Astrocyte of the hippocampus (primary cell): ENCODE data around the gene TCF19.

ENCODE experiments used
- DNase-seq: peaks from one replicate; pipeline ENCODE4 v3.0.0; 2011; ENCODE audit warnings: low read depth, low spot score

Gene TCF19

DNA sequence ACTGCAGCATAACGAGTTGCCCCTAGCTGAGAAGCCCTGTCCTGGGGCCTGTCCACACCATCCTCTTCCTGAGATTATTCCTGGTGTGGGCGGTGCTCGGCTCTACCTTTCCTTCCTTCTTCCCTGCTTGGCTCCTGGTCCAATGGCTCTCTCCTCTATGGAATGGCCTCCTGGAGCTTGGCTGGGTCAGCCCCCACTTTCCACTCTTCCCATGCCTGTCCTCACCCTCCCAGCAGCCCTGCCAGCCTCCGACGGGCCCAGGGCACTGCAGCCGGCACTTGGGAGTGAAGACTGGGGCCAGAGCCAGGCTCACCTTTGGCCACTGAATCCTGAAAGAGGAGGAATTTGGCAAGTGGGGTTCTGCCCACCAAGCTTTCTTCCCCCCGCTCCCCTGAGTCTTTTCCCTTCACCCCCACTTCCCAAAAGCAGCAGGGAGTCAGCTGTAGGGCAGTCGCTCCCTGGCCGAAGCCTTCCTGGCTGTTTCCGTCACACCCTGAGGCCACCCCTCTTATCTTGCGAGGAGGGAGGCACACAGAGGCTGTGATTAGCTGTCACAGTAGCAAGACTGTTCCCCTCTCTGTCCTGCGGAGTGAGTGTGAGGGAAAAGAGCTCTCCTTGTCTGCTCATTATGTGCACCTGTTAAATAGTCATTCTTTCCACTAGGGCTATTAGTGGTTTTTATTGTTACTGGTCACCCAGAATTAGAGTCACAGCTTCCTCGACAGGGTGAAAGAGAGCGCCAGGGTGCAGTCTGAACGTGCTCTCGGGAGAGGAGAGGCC, 31.8 kb upstream of the TCF19 start:
- DNase-seq, result no peak

DNA sequence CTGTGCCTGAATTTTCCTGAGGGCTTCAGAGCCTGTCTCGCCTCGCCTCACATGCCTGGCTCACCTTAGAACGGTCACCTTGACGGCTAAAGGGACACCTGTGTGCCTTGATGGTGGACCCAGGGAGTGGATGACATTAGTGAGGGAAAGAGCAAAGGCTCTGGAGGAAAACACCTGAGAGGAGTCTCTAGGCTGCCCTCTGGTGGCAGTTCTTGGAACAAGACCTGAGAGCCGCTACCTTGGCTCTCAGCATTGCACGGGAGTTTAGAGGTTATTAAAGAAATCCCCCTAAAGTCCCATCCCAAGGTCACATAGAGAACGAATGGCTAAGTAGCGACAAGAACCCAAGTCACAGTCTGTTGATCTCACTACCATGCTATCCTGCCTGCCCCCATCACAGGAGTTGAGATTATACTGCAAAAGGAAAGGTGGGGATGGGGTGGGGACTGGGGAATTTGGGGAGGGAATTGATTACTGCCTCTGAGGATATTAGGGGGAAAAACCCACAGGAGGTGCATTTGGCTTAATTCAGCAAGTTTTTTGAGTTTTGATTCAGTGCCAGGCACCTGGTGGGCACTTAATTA, 30.2 kb upstream of the TCF19 start:
- peak; percentile 72 for DNase-seq

DNA sequence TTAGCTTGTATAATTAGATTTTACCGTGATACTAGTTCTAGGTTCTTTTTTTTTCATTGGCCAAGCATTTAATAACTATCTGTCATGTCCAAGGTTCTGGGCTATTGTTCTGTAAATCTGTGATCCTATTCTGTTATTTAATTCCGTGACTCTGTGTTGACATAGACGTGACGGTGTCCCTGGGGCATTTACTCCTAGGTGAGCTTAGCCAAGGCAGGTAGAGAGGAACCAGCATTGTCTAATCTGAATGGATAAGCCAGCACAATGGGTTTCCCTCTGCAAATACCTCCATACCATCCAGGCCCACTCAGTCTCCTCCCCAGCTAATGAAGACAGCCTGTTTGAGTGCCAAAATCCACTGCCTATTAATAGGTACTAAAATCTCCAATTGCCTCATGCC, 29.3 kb upstream of the TCF19 start:
- no peak for DNase-seq

DNA sequence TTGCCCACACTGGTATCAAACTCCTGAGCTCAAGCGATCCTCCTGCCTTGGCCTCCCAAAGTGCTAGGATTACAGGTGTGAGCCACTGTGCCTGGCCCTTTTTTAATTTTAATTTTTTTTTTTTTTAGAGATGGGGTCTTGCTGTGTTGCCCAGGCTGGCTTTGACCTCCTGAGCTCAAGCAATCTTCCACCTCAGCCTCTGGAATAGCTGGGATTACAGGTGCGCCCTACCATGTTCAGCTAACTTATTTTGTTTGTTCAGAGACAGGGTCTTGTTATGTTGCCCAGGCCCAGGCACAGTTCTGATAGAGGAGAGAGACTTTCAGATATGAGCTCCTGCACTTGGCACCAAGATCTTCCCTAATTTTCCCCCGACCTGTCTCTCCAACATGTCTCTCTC, 27.6 kb upstream of the TCF19 start:
- no peak for DNase-seq

DNA sequence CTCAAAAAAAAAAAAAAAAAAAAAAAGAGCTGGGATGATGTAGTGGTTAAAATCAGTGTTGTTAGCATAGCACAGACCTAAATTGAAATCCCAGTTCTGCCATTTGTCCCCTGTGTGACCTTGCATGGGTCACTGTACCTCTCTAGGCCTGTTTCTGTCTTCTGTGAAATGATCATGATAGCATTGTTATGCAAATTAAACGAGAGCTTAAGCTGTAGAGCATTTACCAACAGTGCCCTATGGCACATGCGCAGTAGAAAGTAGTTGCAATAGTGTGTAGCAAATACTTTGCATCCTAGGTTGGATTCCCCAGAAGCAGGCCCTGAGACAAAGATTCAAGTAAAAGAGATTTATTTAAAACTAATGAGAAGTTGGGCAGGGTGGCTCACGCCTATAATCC, 26.8 kb upstream of the TCF19 start:
- no peak for DNase-seq

DNA sequence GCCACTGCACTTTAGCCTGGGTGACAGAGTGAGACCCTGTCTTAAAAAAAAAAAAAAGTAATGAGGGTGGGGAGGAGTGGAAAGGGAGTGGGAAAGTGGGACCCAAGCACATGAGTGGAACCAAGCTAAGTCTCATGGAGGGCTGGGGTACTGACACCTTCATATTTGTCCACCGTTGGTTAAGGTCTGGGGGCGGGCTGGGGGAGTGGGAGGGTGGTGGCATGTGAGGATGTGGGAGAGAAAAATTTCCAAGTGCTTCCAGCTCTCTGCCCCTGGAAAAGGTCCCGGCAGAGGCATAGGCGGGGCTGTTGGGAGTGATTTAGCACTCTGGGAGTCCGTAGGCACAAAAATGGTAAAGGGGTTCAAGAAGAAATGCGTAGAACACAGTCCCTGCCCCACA, 25.6 kb upstream of the TCF19 start:
- DNase-seq, result no peak

DNA sequence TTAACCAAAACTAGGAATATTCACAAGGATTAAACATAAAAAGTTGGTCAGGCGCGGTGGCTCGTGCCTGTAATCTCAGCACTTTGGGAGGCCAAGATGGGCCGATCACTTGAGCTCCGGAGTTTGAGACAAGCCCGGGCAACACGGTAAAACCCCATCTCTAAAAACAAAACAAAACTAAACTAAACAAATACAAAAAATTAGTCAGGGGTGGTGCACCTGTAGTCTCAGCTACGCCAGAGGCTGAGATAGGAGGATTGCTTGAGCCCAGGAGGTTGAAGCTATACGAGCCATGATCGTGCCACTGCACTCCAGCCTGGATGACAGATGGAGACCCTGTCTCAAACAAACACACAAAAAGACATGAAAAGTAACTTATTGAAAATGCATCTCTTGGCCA, 22.7 kb upstream of the TCF19 start:
- DNase-seq, result no peak

DNA sequence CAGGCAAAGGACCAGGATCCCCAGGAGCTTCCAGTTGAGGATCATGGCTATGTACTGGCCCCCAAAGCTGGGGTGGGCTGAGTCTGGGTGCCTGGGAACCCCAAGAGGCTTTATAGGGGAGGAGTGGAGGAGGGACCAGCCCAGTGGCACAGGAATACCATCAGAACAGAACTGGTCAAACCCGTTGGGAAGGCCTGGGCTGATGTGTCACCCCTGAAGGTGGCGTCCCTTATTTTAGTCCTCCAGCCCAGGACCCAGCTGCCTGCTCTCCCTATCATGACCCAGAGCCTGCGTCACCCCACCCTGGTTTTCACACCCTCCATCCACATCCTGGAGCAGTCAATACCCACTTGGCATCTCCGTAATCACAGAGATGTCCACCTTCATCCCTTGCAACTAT, 19.4 kb upstream of the TCF19 start, which contains the start of gene PSORS1C2:
Gene PSORS1C2, minus strand, starts transcription at position 85 of the 400 bp plus-strand sequence. Its CDS starts 40 bp downstream, at position 45.
- no peak for DNase-seq

DNA sequence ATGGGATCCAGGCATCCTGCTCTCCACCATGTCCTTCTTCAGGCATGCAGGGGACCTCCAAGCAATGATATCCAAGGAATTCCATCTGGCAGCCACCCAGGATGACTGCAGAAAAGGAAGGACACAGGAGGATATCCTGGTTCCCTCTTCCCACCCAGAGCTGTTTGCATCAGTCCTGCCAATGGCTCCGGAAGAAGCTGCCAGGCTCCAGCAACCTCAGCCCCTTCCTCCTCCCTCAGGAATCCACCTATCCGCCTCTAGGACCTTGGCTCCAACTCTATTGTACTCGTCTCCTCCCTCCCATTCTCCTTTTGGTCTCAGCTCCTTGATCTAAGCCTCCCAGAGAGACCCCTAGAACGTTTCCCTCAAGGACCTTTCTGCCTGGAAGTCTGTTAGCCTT, 18.8 kb upstream of the TCF19 start:
- DNase-seq, result peak; percentile 42

DNA sequence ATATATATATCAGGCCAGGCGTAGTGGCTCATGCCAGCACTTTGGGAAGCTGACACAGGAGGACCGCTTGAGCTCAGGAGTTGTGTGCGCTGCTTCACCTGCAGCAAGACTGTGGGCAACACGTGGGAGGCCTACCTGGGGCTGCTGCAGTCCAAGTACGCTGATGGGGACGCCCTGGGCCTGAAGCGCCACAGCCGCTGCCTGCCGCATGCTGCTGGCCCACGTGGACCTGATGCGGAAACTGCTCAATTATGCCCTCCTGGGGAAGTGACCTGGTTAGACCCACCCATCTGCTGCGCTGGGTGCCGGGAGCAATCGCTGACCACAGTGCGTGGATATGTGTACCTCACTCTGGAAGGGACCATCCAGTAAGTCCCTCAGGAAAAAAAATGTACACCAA, 17.7 kb upstream of the TCF19 start:
- no peak for DNase-seq

DNA sequence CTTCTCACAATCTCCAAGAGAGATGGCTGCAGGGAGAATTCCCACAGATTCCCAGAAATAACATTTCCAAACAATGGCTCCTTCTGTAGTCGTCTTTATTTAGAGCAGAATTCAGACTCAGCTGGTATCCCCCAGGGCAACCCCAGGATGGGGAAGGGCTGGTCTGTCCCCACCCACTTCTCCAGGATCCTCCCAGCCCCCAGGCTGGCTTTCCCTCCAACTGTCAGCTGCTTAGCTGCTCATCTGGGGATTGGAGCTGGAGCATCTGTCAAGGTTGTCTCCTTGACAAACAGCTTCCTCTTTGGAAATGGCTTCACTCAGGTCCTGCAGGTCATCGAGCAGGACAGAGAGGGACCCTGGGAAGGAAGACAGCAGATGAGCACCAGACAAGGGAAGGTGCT, 16.0 kb upstream of the TCF19 start:
- no peak for DNase-seq

DNA sequence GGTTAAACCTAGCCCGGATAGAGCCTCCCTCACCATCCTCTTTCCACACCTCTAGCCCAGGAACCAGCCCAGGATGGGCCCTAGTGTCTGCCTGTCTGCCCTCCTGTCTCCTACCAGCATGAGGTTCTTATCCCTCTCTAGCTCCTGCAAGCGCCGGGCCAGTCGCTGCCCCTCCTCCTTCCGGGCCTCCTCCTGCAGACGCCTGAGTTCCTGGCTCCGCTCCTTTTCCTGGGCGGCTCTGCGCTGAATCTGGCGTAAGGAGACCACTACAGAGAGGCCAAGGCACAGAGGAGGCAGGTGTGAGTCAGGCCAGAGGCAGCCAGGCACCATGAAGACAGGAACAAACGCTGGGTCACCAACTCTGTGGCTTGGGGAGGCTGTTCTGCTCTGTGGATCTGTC, 15.2 kb upstream of the TCF19 start:
- DNase-seq, result peak; percentile 90

DNA sequence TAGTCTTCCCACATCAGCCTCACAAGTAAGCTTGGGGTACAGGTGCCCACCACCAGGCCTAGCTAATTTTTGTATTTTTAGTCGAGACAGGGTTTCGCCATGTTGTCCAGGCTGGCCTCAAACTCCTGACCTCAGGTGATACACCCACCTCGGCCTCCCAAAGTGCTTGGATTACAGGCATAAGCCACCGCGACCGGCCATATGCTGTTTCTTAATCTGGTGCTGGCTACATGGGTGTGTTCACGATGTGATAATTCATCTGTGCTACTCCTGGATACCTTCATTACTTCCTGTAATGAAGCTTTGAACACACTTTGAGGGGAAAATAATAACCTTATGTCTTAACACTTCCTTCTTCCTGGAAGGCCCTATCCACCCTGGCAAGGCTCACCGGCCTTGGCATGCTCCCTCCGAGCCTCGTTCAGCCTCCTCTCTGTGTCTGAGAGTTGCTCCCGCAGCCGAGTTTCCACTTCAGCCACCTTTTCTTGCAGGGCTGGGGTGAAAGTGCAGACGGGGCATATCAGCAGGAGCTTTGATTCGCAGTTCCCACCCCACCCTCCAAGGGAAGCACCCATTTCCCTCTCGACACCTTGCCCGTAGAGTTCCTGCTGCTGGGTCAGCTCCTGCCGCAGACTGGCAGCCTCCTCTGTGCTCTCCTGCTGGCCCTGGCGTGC, 14.0 kb upstream of the TCF19 start:
- DNase-seq, result no peak

DNA sequence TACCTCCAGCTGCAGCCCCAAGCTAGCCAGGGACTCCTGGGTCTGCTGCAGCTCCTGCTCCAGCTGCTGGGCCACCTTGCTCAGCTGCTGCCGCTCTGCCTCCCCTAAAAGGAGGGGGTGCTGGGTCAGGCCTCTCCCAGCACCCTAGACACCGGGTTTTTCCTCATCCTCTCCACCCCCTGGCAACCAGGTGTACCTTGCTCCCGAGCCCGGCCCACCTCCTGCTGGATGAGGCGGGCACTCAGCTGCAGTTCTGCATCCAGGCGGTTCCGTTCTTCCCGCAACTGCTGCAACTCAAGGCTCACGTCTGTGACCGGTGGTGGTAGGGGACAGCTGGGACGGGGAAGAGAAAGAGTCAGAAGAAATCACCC, 13.4 kb upstream of the TCF19 start:
- DNase-seq, result no peak

DNA sequence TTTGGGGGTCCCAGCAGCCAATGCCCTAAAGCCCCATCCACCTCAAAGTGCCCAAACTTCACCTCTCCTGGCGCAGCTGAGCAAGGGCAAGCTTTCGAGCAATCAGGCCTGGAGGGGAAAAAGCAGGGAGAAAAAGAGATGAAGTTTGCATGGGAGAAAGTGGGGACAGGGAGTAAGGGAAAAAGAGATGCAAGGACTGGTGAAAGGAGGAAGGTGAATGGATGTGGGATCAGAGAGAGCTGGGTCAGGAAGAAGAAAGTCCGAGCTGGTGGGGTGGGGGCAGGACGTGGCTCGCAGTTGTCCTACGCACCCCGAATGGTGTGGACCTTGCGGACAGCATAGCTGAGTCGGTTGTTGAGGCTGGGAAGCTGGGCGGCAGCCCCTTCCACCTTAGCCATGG, 13.0 kb upstream of the TCF19 start:
- no peak for DNase-seq

DNA sequence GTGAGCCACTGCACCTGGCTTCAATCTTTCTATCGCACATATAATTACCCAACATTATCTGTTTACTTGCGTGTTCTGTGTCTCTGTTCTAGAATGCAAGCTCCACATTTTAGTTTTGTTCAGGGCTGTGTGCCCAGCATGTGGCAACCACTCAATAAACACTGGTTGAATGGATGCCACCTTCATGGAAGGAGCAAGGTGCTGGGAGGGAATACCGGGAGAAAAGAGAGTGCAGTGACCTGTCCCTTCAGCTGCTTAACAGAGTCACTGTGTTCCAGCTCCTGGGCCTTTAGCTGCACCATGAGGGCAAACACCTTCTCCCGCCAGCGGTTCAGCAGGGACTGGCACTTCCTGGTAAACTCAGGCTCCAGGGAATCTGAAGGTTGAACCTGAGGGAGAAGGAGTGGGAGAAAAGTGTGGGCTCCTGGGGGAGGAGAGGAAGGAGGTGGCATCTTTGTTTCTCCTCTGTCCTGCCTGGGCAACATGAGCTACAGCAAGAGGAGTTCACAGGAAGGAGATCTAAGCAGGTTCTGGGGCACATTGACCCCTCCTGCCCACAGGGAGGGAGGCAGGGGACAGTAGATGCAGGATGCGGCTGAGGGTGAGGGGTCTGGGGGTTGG, 8.5 kb upstream of the TCF19 start:
- DNase-seq, result no peak

DNA sequence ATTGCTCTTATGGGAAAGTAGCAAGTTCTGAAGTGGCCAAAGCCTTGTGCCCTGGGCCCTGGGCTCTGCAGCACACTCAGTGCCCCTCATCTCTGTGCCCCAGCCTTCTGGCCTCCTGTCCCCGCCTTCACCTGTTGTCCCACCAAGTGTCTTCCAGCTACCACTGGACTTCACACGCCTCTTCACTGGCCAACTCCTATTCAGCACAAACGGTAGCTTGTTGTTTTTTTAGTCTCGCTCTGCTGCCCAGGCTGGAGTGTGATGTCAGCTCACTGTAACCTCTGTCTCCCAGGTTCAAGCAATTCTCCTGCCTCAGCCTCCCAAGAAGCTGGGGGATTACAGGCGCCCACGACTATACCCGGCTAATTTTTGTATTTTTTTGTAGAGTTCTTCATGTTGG, 5.6 kb upstream of the TCF19 start:
- DNase-seq, result no peak

DNA sequence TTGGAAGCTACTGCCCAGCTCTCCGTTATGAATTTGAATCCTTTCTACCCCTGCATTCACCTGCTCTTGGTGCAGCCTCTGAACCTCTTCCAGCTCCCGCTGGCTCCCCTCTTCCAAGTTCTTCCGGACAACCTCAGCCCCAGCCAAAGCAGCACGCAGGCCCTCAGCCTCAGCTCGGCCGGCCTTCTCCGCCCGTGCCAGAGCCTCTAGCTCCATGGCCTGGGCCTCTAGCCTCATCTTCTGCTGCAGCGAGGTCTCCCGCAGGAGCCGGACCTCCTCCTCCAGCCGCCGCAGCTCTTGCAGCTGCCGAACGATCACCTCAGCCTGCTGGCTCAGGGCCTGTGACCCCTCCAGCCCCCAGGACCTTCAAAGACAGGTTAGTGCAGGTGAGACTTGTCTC, 4.0 kb upstream of the TCF19 start:
- no peak for DNase-seq

DNA sequence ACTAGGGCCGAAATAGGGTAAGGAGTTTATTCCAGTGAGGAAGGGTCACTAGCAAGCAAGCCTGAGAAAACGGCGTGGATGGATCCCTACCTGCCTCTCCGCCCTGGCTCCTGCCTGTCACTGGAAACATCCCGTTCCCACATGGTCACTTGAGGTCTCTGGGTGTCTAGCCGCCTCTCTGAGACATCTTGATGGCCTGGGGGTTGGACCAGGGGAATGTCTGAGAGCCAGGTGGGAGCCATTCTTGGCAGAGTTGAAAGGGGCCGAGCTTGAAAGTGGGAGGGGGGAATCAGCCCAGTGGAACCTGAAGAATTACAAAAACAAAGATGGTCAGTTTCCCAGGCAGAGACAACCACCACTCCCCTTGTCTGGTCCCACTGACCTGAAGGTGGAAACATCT, 1.7 kb upstream of the TCF19 start:
- DNase-seq, result no peak

DNA sequence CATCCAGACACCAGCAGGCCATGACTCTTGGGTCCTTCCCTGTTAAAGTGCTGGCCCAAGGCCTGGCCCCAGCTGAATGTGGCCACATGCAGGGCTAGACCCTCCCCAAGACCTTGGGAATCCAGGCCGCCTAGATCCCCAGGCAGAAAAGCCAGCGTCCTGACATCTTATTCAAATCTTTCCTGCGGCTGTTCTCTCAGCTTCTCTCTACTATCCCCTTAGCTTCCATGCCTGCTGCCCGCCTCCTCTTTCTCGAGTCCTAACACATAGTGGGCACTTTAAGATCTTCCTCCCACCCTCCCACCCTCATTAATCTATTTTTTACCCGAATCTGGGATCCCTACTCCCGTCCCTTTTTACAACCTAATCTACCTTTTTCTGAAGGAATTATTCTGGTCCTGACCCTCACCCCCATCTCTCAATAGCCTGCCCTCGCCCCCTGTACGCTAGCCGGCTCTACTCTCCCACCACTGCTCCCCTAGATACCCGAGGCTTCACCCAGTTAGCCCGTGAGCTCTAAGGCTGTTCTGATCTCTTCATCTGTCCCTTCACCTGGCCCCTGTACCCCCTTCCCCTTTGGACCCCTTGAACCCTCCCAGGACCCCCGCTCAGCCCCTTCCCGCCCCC, 763 bp upstream of the TCF19 start, which contains the start of gene CCHCR1:
Gene CCHCR1, minus strand, starts transcription at position 290 of the 627 bp plus-strand sequence. Its CDS starts 202 bp downstream, at position 88.
- no peak for DNase-seq

DNA sequence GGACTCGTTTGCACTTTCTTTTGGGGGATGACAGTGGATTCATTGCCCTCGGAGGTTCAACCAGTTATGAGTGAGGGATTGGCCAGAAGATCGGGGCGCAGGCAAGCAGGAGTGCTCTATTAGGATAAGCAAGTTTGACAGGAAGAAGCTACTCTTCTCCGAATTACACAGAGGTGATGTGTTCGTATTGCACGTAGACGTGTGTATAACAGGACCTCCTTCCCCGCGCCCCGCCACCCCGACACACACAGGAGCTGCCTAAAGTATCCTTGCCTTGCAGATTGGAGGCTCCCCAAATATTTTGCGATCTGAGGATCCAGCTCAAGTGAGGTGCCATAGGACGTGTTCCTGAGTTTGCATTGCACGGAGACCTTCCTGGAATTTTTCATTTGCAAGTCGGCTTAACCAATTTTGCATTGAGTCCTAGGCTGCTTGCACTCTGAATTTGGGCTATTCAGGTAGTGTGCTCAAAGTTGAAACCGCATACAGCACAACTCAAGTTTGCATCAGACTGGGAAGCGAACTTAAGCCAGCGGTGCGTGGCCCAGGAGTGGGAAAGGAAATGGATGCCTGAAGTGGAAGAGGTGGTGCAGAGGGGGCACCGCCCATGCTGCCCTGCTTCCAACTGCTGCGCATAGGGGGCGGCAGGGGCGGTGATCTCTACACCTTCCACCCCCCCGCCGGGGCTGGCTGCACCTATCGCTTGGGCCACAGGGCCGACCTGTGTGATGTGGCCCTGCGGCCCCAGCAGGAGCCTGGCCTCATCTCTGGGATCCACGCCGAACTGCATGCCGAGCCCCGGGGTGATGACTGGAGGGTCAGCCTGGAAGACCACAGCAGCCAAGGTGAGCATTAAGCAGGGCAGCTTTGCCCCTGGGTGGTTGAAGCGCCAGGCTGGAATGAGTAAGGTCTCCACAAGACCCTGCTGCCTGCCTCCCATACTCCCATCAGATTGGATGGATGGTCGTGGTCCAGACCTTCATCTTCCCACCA, 770 bp downstream of the TCF19 start:
- peak; percentile 24 for DNase-seq
